Kidney epithelial cell (primary cell): Measurements from ENCODE around the gene EFR3B. TPM values are rescaled to one million over a fixed set of nuclear protein-coding genes. Genes with fewer than 3 reads are reported as not detected.

Source experiments
- DNase-seq: peaks from one replicate; pipeline ENCODE4 v3.0.0-alpha.2; 2010; ENCODE audit warnings: low read depth
- H3K27me3 ChIP-seq: 2 replicates; pipeline ENCODE4 v1.6.0; 2011; ENCODE audit warnings: low read length; ENCODE audit not compliant: control insufficient read depth, insufficient read depth
- H3K36me3 ChIP-seq: 2 replicates; pipeline ENCODE4 v1.5.1; 2011; ENCODE audit warnings: low read length; ENCODE audit not compliant: control insufficient read depth, insufficient read depth
- H3K4me3 ChIP-seq: 2 replicates; pipeline ENCODE4 v1.5.1; 2011; ENCODE audit warnings: low read depth, mild to moderate bottlenecking, control low read depth, low read length
- total RNA-seq: library from RNA; depleted of rRNA; stranded (reverse); fragments of >200 nt; gene quantifications from 2 replicates; pipeline ENCODE4 v1.2.3, GENCODE V29; 2015
- TF ChIP-seq, protein P1 (sequence below): IDR thresholded peaks from 2 replicates; pipeline ENCODE4 v1.5.1; 2011; ENCODE audit warnings: mild to moderate bottlenecking, moderate library complexity, low read length, control low read depth, inconsistent platforms; ENCODE audit not compliant: insufficient read depth, poor library complexity, severe bottlenecking

The EFR3B gene
- total RNA-seq, 1 donor from 2014 or later, result 2.3 TPM

DNA sequence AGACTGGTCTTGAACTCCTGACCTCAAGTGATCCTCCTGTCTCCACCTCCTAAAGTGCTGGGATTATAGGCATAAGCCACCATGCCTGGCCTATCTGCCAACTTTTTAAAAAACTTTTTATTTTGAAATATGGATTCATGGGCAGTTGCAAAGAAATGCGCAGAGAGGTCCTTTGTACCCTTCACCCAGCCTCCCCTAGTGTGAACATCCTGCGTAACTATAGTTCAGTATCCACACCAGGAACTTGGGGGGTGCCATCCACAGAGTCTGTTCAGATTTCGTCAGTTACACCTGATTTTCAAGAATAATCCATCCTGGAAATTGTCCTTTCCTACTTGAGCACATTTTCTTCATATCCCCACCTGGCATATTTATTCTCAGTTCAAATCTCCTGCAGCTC lies 33.0 kb downstream of the EFR3B start:
- Histone ChIP-seq H3K27me3 (no peaks in the 10 kb centered on the region), H3K36me3 (no peaks in the 10 kb centered on the region), H3K4me3 (no peak overlapping the region)
- TF ChIP-seq, protein P1, sequence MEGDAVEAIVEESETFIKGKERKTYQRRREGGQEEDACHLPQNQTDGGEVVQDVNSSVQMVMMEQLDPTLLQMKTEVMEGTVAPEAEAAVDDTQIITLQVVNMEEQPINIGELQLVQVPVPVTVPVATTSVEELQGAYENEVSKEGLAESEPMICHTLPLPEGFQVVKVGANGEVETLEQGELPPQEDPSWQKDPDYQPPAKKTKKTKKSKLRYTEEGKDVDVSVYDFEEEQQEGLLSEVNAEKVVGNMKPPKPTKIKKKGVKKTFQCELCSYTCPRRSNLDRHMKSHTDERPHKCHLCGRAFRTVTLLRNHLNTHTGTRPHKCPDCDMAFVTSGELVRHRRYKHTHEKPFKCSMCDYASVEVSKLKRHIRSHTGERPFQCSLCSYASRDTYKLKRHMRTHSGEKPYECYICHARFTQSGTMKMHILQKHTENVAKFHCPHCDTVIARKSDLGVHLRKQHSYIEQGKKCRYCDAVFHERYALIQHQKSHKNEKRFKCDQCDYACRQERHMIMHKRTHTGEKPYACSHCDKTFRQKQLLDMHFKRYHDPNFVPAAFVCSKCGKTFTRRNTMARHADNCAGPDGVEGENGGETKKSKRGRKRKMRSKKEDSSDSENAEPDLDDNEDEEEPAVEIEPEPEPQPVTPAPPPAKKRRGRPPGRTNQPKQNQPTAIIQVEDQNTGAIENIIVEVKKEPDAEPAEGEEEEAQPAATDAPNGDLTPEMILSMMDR, result no peak
- DNase-seq, result no peak

DNA sequence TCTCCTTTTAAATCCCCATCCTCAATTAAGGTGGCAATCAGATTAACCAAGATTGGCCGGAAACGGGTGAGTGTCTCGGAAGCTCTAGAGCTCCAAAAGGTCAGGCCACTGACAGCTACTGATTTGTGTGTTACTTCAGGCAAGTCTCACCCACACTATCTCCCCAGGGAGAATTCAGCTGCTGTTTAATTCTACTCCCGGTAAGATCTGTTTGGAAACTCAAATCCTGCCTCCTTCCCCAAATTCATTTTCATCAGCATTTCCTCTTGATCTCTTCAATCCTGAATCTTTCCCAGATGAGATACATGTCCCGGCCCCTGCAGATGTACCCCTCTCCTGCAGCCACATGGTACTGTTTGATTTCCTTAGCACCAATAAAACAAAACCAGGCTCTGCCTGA lies 34.9 kb downstream of the EFR3B start:
- Histone ChIP-seq H3K4me3 (no peak overlapping the region), H3K27me3 (peaks cover 3% of the 10 kb centered on the region), H3K36me3 (no peaks in the 10 kb centered on the region)
- DNase-seq, result no peak
- TF ChIP-seq, protein P1, result no peak

DNA sequence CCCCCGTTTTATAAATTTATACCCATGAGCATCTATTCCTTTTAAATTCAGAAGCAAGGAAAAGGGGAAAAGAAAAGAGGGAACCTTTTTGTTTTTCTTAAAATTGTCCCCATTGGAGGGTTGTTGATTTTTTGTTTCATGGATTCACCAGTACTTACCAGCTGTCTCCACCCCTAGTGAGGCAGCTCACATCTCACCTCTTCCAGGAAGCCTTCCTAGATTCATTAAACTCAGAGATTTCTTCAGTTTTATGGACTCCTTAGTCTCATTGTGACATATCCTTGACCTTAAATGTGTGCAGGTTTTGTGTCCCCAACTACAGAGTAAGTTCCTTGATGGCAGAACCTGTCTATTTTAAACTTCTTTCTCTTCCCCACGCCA lies 35.9 kb downstream of the EFR3B start:
- no peaks in the 10 kb centered on the region for H3K36me3 ChIP-seq
- DNase-seq, result no peak
- no peak overlapping the region for H3K4me3 ChIP-seq
- peaks cover 8% of the 10 kb centered on the region for H3K27me3 ChIP-seq
- TF ChIP-seq, protein P1, result no peak

DNA sequence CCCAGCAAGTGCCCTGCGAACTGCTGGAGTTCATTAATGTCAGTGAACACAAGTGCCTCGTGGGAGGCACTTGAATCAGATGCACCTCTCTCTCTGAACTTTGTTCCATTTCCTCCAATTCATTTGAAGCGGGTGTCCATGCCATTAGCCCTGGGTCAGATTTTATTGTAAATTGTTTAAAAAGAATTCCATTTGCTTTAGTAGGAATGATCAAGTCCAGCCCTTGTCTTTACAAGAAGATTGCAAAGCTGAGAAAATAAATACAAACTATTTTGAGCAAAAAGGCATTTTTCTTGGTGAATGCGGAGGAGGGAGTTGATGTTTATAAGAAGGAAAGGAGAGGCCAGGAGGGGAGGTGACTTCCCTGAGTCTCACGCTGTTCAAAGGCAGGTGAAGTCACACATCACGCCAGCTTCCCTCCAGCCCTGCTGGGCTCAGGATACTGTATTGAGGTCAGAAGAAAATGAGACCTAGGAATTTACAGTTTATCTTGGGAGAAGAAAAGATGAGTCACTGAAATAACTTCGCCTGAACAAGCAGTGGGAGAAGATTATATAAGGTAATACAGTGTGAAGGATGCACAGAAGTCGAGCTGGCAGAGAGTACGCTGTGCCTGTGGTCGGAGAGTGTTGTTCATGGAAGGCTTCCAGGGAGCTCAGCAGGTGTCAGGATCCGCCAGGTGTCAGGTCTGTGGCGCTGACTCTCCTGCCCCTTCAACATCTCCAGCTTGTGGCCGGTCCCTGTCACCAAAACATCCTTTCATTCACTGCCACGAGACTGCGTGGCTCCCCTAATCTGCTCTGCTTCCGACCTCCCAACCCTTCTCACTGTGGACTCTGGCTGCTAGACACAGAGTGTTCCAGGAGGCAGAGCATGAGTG lies 36.5 kb downstream of the EFR3B start:
- peaks cover 8% of the 10 kb centered on the region for H3K27me3 ChIP-seq
- H3K36me3 ChIP-seq, result no peaks in the 10 kb centered on the region
- no peak overlapping the region for H3K4me3 ChIP-seq
- TF ChIP-seq, protein P1, result no peak
- DNase-seq, result peak; percentile 83

DNA sequence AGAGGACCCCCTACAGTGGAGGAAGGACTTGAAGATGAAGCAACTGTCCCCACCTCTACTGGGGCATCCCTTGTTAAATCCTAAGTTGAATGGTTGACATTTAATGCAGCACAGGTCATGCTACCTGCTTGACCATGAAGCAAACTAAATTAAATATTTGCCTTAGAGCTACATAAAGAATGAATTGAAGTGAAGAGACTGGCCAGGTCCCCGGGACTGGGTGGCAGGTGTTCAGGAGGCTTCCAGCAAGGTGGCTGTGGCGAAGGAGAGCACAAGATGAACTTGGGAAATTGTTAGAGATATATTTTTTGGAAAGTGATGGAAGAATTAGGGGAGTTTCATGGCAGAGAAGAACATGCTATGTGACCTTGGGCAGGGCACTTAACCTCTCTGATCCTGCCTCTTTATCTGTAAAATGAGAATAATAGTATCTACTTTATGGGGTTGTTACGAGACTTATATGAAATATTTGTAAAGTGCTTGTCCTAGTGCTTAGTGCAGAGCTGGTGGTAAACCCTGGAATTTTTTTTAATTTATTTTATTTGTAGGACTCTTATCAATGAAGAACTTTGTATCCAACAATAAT lies 37.3 kb downstream of the EFR3B start:
- Histone ChIP-seq H3K4me3 (no peak overlapping the region), H3K27me3 (peaks cover 8% of the 10 kb centered on the region), H3K36me3 (no peaks in the 10 kb centered on the region)
- TF ChIP-seq, protein P1, result no peak
- no peak for DNase-seq
